Loucy (cell line): ENCODE measurements around the gene ZNF865.

Experiments used
- H2AFZ ChIP-seq: fragments of 200-600 bp; sonication (generic); 2 replicates; pipeline ENCODE4 v1.6.0; 2016; ENCODE audit warnings: antibody characterized with exemption, mild to moderate bottlenecking, low read length, moderate library complexity
- H3F3A ChIP-seq: fragments of 200-600 bp; 2 replicates; pipeline ENCODE4 v1.6.0; 2016; ENCODE audit warnings: antibody characterized with exemption, low read depth, mild to moderate bottlenecking
- H3K27me3 ChIP-seq: fragments of 200-600 bp; sonication (generic); 2 replicates; pipeline ENCODE4 v1.6.1; 2014; ENCODE audit warnings: low read length, mild to moderate bottlenecking; ENCODE audit not compliant: insufficient read depth, poor library complexity, severe bottlenecking
- H3K36me3 ChIP-seq: fragments of 200-600 bp; sonication (generic); 2 replicates; pipeline ENCODE4 v1.6.1; 2016; ENCODE audit warnings: low read length; ENCODE audit not compliant: insufficient read depth
- H3K4me1 ChIP-seq: fragments of 200-600 bp; sonication (generic); 2 replicates; pipeline ENCODE4 v1.5.1; 2014; ENCODE audit warnings: low read length, mild to moderate bottlenecking; ENCODE audit not compliant: insufficient read depth, poor library complexity, severe bottlenecking
- H3K4me2 ChIP-seq: fragments of 200-600 bp; sonication (generic); 2 replicates; pipeline ENCODE4 v1.6.0; 2014; ENCODE audit warnings: antibody characterized with exemption, low read length, low read depth, mild to moderate bottlenecking; ENCODE audit not compliant: poor library complexity, severe bottlenecking
- H3K4me3 ChIP-seq: fragments of 200-600 bp; sonication (generic); 2 replicates; pipeline ENCODE4 v1.5.1; 2014; ENCODE audit warnings: low read length, mild to moderate bottlenecking, mixed read lengths; ENCODE audit not compliant: poor library complexity, severe bottlenecking
- H3K79me2 ChIP-seq: fragments of 200-600 bp; sonication (generic); 2 replicates; pipeline ENCODE4 v1.6.1; 2014; ENCODE audit warnings: low read length; ENCODE audit not compliant: insufficient read depth
- H3K9ac ChIP-seq: fragments of 200-600 bp; sonication (generic); 2 replicates; pipeline ENCODE4 v1.6.0; 2014; ENCODE audit warnings: mild to moderate bottlenecking, low read depth, low read length, moderate library complexity; ENCODE audit not compliant: poor library complexity, severe bottlenecking
- H3K9me2 ChIP-seq: fragments of 200-600 bp; sonication (generic); replicated peaks from 2 replicates; pipeline ENCODE4 v1.6.1; 2016; ENCODE audit warnings: low read depth, low read length, mixed read lengths
- H3K9me3 ChIP-seq: fragments of 200-600 bp; sonication (generic); 2 replicates; pipeline ENCODE4 v1.6.1; 2014; ENCODE audit warnings: mild to moderate bottlenecking, antibody characterized with exemption, low read length, low read depth; ENCODE audit not compliant: insufficient read depth
- H4K20me1 ChIP-seq: fragments of 200-600 bp; sonication (generic); 2 replicates; pipeline ENCODE4 v1.6.0; 2014; ENCODE audit warnings: antibody characterized with exemption, low read length, mild to moderate bottlenecking; ENCODE audit not compliant: insufficient read depth, poor library complexity, severe bottlenecking
- CTCF ChIP-seq: fragments of 200-600 bp; sonication (generic); conservative IDR thresholded peaks from 2 replicates; pipeline ENCODE4 v1.5.1; 2014; ENCODE audit warnings: mild to moderate bottlenecking, antibody characterized with exemption, low read length
- EZH2phosphoT487 ChIP-seq: fragments of 200-600 bp; IDR thresholded peaks from 2 replicates; pipeline ENCODE4 v1.6.1; 2018; ENCODE audit warnings: antibody characterized with exemption, mild to moderate bottlenecking, moderate library complexity, borderline replicate concordance

ZNF865 gene

GRCh38 chr19:55596304-55596703, 9.1 kb upstream of the ZNF865 start:
- Histone ChIP-seq H3K9ac (no peak overlapping the region), H3K4me3 (no peak overlapping the region), H4K20me1 (peaks cover 6% of the 10 kb centered on the region), H2AFZ (no peak overlapping the region), H3K79me2 (peaks cover 15% of the 10 kb centered on the region), H3K9me3 (no peaks in the 10 kb centered on the region), H3K9me2 (no peaks in the 10 kb centered on the region), H3K27me3 (no peaks in the 10 kb centered on the region), H3K4me1 (peaks cover 16% of the 10 kb centered on the region), H3K4me2 (no peak overlapping the region), H3F3A (no peaks in the 10 kb centered on the region), H3K36me3 (no peaks in the 10 kb centered on the region)
- TF ChIP-seq EZH2phosphoT487 (no peak), CTCF (no peak)

- no peak overlapping the region for H2AFZ ChIP-seq
- H3K4me3 ChIP-seq = no peak overlapping the region
- H3K36me3 ChIP-seq = no peaks in the 10 kb centered on the region
- no peak overlapping the region for H3K9ac ChIP-seq
- H4K20me1 ChIP-seq = peaks cover 6% of the 10 kb centered on the region
- H3F3A ChIP-seq = no peaks in the 10 kb centered on the region
- TF ChIP-seq CTCF (no peak), EZH2phosphoT487 (no peak)
- H3K9me3 ChIP-seq = no peaks in the 10 kb centered on the region
- peaks cover 26% of the 10 kb centered on the region for H3K79me2 ChIP-seq
- H3K4me2 ChIP-seq = no peak overlapping the region
- H3K4me1 ChIP-seq = peaks cover 23% of the 10 kb centered on the region
- H3K9me2 ChIP-seq = no peaks in the 10 kb centered on the region
- H3K27me3 ChIP-seq = no peaks in the 10 kb centered on the region
Observed at GRCh38 chr19:55597501-55597921, 7.9 kb upstream of the ZNF865 start.

- H4K20me1 ChIP-seq = peaks cover 6% of the 10 kb centered on the region
- H3K4me2 ChIP-seq = peak overlapping the region; percentile 80
- H3K79me2 ChIP-seq = peaks cover 26% of the 10 kb centered on the region
- peaks cover 23% of the 10 kb centered on the region for H3K4me1 ChIP-seq
- TF ChIP-seq EZH2phosphoT487 (no peak), CTCF (no peak)
- no peaks in the 10 kb centered on the region for H3F3A ChIP-seq
- H3K36me3 ChIP-seq = no peaks in the 10 kb centered on the region
- H3K9me3 ChIP-seq = no peaks in the 10 kb centered on the region
- H3K27me3 ChIP-seq = no peaks in the 10 kb centered on the region
- peak overlapping the region; percentile 55 for H3K9ac ChIP-seq
- H2AFZ ChIP-seq = no peak overlapping the region
- H3K9me2 ChIP-seq = no peaks in the 10 kb centered on the region
- peak overlapping the region; percentile 74 for H3K4me3 ChIP-seq
Observed at GRCh38 chr19:55598034-55598433, 7.4 kb upstream of the ZNF865 start.
